Breast epithelium (tissue), 3 donors: Measurements from ENCODE around the gene DNPEP.

ENCODE experiments used
- CTCF ChIP-seq, 3 donors: fragments of 450-650 bp; IDR thresholded peaks; one replicate each; pipeline ENCODE4 v1.5.1; 2016 to 2017; ENCODE audit warnings: antibody characterized with exemption in 3 of 3, mild to moderate bottlenecking in 3 of 3, moderate library complexity in 3 of 3
- POLR2A ChIP-seq: fragments of 450-650 bp; IDR thresholded peaks from one replicate; pipeline ENCODE4 v1.6.1; 2016; ENCODE audit warnings: antibody characterized with exemption, mild to moderate bottlenecking, moderate library complexity

GRCh38 chr2:219334076-219334475, 53.6 kb downstream of the DNPEP start:
- TF ChIP-seq CTCF (IDR thresholded peaks at IDR 0.05) (no peak), POLR2A (no peak)
